Choroid plexus epithelial cell (primary cell): Measurements from ENCODE around the gene DUSP11.
A peak's percentile ranks its signal among the peaks of the same experiment; 100 is the strongest.

ENCODE experiments used
- DNase-seq: peaks from one replicate; pipeline ENCODE4 v3.0.0-alpha.2; 2010; ENCODE audit warnings: low read depth
- H3K4me3 ChIP-seq: 2 replicates; pipeline ENCODE4 v1.5.1; 2011; ENCODE audit warnings: low read depth, mild to moderate bottlenecking, control low read depth, low read length, moderate library complexity
- TF ChIP-seq, protein P1 (sequence below): conservative IDR thresholded peaks from 2 replicates; pipeline ENCODE4 v1.5.1; 2011; ENCODE audit warnings: low read depth, mild to moderate bottlenecking, control low read depth, inconsistent platforms, low read length, moderate library complexity

DUSP11 gene

DNA sequence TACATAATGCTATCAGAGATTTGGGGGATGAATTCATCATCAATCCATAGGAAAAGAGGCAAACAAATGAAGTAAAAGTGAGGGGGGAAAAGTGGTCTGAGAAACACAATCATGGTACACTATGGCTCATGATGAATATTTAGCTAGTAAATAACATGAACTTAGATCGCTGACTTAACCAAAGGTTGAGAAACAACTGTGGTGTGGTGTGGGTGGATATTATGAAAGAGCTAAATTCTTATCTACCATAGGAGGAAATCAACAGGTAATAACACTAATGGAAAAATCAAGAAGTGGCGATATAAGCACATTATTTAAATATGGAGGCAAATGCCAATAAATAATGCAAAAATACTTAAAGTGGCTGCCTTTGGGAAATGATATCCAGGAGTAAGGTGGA, 30.6 kb downstream of the DUSP11 start:
- no peak overlapping the region for H3K4me3 ChIP-seq
- TF ChIP-seq, protein P1, sequence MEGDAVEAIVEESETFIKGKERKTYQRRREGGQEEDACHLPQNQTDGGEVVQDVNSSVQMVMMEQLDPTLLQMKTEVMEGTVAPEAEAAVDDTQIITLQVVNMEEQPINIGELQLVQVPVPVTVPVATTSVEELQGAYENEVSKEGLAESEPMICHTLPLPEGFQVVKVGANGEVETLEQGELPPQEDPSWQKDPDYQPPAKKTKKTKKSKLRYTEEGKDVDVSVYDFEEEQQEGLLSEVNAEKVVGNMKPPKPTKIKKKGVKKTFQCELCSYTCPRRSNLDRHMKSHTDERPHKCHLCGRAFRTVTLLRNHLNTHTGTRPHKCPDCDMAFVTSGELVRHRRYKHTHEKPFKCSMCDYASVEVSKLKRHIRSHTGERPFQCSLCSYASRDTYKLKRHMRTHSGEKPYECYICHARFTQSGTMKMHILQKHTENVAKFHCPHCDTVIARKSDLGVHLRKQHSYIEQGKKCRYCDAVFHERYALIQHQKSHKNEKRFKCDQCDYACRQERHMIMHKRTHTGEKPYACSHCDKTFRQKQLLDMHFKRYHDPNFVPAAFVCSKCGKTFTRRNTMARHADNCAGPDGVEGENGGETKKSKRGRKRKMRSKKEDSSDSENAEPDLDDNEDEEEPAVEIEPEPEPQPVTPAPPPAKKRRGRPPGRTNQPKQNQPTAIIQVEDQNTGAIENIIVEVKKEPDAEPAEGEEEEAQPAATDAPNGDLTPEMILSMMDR: no peak
- peak; percentile 15 for DNase-seq

DNA sequence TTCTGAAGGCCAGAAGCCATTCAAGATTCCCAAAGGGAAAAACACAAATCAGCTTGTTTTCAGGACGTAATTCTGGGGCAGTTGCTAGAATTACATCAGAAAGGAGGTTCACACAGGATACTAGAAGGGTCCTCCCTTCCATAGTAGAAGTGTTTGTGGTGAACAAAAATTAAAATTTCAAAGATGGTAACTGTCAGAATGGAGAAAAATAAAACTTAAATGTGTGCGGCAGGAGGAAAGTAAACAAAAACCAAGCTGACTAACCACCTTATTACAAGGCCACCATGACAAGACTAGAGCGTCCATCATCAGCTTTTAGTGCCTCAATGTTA, 33.1 kb downstream of the DUSP11 start:
- H3K4me3 ChIP-seq: no peak overlapping the region
- DNase-seq: no peak
- TF ChIP-seq, protein P1: no peak

DNA sequence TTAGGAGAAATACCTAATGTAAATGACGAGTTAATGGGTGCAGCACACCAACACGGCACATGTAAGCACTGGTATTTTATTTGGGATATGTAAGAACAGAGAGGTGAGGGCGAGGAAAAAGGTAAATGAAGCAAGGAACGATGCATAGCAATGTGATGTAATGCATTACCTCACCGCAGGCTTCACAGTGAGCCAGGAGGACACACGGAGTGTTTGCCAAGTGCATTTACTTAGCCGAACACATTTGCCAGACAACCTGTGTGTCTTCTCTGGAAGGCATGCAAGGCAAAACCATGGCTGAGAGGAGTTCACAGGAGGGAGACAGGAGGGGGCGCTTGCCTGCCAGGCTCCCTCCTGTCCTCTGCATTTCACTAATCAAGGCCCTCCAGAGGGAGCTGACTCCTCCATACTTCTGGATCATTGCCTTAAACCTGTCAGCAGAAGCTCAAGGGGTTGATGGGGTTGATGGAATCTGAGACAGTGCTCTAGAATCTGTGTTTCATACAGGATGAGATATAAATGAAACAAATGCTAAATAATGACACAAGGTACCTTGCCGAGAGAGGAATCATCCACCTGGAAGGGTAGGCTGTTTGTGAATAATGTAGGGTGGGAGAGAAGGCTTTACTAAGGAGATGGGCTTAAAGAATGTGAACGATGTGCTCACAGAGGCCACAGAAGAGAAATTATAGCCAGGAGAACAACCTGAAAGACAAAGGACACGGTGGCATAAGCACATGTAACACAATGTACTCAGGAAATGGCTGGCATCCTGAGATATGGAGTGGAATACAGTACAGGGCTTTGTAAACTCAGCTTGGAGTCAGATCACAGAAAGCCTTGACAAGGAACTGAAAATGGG, 33.7 kb downstream of the DUSP11 start:
- TF ChIP-seq, protein P1: no peak
- H3K4me3 ChIP-seq: no peak overlapping the region
- DNase-seq: no peak

DNA sequence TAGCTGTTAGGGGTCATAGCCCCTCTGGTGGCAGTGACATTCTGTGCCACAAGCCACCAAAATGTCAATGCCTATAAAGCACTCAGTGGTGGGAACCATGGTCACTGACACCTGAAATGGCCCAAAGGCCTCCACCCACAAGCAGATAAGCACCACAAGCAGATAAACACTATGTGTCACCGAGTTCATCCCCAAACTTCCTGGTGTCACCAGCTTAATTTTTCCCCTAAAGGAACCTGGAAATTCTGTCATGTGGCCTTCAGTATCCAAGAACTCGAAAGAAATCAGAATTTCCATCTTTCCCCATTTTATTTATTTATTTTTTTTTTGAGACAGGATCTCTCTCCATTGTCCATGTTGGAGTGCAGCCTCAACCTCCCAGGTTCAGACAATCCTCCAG, 39.1 kb downstream of the DUSP11 start:
- TF ChIP-seq, protein P1: no peak
- DNase-seq: no peak
- no peak overlapping the region for H3K4me3 ChIP-seq

DNA sequence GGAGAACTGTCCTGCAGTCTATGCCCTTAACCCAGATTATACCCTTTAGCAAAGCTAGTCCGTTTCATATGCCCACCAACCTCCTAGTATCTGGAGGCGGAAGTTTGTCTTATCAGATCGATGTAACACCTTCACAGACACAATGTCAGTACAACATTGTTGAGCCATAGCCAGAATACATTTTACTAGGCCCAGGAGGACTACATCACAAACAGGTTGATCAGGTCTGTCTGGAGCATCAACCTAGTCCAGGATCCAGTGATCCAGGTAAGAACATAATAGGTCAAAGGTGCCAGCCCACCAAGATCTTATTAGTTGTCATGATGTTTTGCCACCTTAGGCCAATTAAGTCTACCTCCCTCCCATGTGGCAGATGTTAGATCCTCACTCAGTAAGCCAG, 40.8 kb downstream of the DUSP11 start:
- DNase-seq: no peak
- no peak overlapping the region for H3K4me3 ChIP-seq
- TF ChIP-seq, protein P1: no peak

DNA sequence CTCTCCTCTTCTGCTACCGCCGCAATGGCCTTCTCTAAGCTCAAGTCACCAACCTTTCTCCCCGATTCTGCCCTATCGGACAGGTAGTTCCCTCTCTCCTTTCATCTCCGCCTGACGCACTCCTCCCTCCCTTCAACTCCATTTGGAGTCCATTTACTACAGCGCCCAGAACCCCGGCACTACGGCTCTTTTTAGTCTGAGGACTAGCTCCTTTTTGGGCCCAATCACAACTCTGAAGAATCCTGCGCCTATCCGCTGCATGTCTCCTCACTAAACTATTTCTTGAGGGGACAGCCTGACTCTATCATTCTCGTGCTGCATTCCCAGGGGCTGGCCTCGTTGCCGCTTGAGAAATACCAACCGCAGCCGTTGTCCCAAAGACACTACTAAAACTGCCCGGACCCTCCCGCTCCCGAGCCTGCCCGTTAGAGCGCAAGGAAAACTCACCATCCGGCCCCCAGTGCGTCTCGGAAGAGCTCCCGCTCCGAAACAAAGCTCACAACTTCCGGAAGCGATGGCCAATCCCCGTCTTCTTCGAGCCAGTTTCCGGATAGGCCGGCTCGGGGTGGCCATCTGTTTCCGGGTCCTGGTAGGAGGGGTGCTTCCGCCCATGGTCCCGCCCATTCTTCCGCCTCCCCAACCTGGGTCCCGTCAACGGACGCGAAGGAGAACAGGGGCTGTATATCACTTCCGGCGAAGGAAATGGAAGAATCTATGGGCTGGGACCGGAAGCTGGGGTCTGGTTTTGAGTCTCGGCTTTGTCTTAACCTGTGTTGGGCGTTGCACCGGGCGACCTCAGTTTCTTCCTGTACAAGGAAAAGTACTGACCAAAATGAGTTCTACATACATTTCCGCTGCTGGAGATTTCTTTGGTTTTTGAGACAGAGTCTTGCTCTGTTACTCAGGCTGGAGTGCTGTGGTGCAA, 42.8 kb downstream of the DUSP11 start, which contains the start of gene TPRKB:
Gene TPRKB, minus strand, starts transcription at position 491 of the 925 bp plus-strand sequence. CDS start 2,776 bp downstream, outside the sequence.
- H3K4me3 ChIP-seq: peak within 1 kb of the TSS; percentile 73
- DNase-seq: peak; percentile 99
- TF ChIP-seq, protein P1: no peak
